Measurements from ENCODE around the gene MAST3. TPM values are rescaled to one million over a fixed set of nuclear protein-coding genes. Genes with fewer than 3 reads are reported as not detected.

Gene MAST3
- total RNA-seq, 1 experiment from 2014 or later = 14.2 TPM

DNA sequence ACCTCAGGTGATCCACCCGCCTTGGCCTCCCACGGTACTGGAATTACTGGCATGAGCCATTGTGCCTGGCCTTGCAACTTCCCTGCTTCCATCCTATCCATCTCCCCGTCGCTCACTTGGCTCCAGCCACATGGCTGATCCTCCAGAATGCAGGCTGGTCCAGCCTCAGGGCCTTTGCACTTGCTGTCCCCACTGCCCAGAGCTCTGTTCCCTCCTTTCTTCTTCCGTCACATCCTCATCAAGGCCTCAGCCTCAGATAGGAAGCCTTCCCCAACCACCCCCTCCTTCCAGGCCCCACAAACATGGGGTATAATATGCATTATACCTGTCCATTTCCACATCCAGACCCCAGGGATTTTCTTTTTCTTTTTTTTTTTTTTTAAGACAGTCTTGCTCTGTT lies 16.2 kb downstream of the MAST3 start:
- TF ChIP-seq, protein P1, sequence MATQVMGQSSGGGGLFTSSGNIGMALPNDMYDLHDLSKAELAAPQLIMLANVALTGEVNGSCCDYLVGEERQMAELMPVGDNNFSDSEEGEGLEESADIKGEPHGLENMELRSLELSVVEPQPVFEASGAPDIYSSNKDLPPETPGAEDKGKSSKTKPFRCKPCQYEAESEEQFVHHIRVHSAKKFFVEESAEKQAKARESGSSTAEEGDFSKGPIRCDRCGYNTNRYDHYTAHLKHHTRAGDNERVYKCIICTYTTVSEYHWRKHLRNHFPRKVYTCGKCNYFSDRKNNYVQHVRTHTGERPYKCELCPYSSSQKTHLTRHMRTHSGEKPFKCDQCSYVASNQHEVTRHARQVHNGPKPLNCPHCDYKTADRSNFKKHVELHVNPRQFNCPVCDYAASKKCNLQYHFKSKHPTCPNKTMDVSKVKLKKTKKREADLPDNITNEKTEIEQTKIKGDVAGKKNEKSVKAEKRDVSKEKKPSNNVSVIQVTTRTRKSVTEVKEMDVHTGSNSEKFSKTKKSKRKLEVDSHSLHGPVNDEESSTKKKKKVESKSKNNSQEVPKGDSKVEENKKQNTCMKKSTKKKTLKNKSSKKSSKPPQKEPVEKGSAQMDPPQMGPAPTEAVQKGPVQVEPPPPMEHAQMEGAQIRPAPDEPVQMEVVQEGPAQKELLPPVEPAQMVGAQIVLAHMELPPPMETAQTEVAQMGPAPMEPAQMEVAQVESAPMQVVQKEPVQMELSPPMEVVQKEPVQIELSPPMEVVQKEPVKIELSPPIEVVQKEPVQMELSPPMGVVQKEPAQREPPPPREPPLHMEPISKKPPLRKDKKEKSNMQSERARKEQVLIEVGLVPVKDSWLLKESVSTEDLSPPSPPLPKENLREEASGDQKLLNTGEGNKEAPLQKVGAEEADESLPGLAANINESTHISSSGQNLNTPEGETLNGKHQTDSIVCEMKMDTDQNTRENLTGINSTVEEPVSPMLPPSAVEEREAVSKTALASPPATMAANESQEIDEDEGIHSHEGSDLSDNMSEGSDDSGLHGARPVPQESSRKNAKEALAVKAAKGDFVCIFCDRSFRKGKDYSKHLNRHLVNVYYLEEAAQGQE (IDR thresholded peaks at IDR 0.05; ENCODE audit: low read depth) = no peak
- no peak for TF ChIP-seq POLR2AphosphoS5 (IDR thresholded peaks at IDR 0.05; ENCODE audit: low read depth, low read length)
- ChIA-PET CTCF (interaction anchor here (0.7 to 3.0 kb wide), 15 partner anchors 12 to 165 kb away, joined by 3 to 24 read pairs (median 5); partner anchors contain the start of genes MPV17L2 and PIK3R2), RAD21 (ENCODE audit: low non-redundant PET in 1 of 2, low total read pairs in 2 of 2, uncharacterized antibody in 2 of 2, unreplicated experiment in 2 of 2) (interaction anchor here in 1 of 2 experiments (0.7 to 1.2 kb wide), 2 partner anchors 90 to 138 kb away, joined by 4 to 7 read pairs; partner anchors contain the start of gene RAB3A), POLR2A (interaction anchor here (1.0 kb wide), 1 partner anchor 38 kb away, joined by 3 read pairs; the partner anchor contains the start of gene PIK3R2)
- H3K4me1 ChIP-seq (ENCODE audit: control insufficient read depth in 1 of 2, insufficient read depth in 2 of 2, low read length in 2 of 2) = peaks cover 23 to 42% of the 10 kb centered on the region in 2 experiments
- no peaks in the 10 kb centered on the region for H3K9me2 ChIP-seq (ENCODE audit: insufficient read depth)
- ATAC-seq = no peak
- H3K9ac ChIP-seq (ENCODE audit: low read length) = no peak overlapping the region
- intact Hi-C loops (cut with micrococcal nuclease) = loop anchor here (1.0 to 2.0 kb wide), 2 partner anchors 54 to 137 kb away; no protein-coding TSS in a partner anchor
- DNase-seq (ENCODE audit: low read depth, low spot score) = no peak
- H3K27me3 ChIP-seq (ENCODE audit: insufficient read depth, low read length) = no peaks in the 10 kb centered on the region
- H4K20me1 ChIP-seq (ENCODE audit: insufficient read depth) = no peaks in the 10 kb centered on the region
- H3K27ac ChIP-seq (ENCODE audit: low read depth, low read length) = no peak overlapping the region
- H2AFZ ChIP-seq (ENCODE audit: low read depth, low read length, poor library complexity, severe bottlenecking) = no peak overlapping the region
- H3K4me3 ChIP-seq (replicated peaks in 1 of 2; ENCODE audit: low read depth in 1 of 2, low read length in 2 of 2) = no peak overlapping the region
- BruUV-seq (replicated peaks) = no TSS peak
- H3K4me2 ChIP-seq (ENCODE audit: low read length) = no peak overlapping the region
- peaks cover 6% of the 10 kb centered on the region; the same call in 1 of the 2 replicates for H3K79me2 ChIP-seq (ENCODE audit: insufficient read depth, low read length)
- peaks cover 0 to 3% of the 10 kb centered on the region in 2 experiments; a peak in 1 of 4 replicates for H3K36me3 ChIP-seq (ENCODE audit: control insufficient read depth in 1 of 2, insufficient read depth in 2 of 2, low read length in 2 of 2)
- no peaks in the 10 kb centered on the region for H3K9me3 ChIP-seq (ENCODE audit: control insufficient read depth in 1 of 2, insufficient read depth in 1 of 2, low read depth in 1 of 2, low read length in 2 of 2)

GRCh38 chr19:18114483-18114882 lies 16.9 kb downstream of the MAST3 start:
- ChIA-PET CTCF (interaction anchor here (1.8 kb wide), 1 partner anchor 141 kb away, joined by 10 read pairs; a partner anchor contains a TSS), RAD21 (ENCODE audit: low non-redundant PET in 1 of 2, low total read pairs in 2 of 2, uncharacterized antibody in 2 of 2, unreplicated experiment in 2 of 2) (no interaction called here), POLR2A (no interaction called here)
- TF ChIP-seq, protein P1 (IDR thresholded peaks at IDR 0.05; ENCODE audit: low read depth) = no peak
- no peak for TF ChIP-seq ZNF274 (IDR thresholded peaks at IDR 0.05; ENCODE audit: low read depth, low read length)
- TF ChIP-seq ZBTB33 (IDR thresholded peaks at IDR 0.05; ENCODE audit: extremely low read depth, insufficient replicate concordance, low read length) = no peak
- TF ChIP-seq POLR2AphosphoS5 (IDR thresholded peaks at IDR 0.05; ENCODE audit: low read depth, low read length) = no peak
- ATAC-seq = no peak
- Histone ChIP-seq H3K9me3 (ENCODE audit: control insufficient read depth in 1 of 2, insufficient read depth in 1 of 2, low read depth in 1 of 2, low read length in 2 of 2) (no peaks in the 10 kb centered on the region), H3K36me3 (ENCODE audit: control insufficient read depth in 1 of 2, insufficient read depth in 2 of 2, low read length in 2 of 2) (peaks cover 0 to 3% of the 10 kb centered on the region in 2 experiments; a peak in 1 of 4 replicates), H3K9me2 (ENCODE audit: insufficient read depth) (no peaks in the 10 kb centered on the region), H2AFZ (ENCODE audit: low read depth, low read length, poor library complexity, severe bottlenecking) (no peak overlapping the region), H3K4me1 (ENCODE audit: control insufficient read depth in 1 of 2, insufficient read depth in 2 of 2, low read length in 2 of 2) (peaks cover 19 to 38% of the 10 kb centered on the region in 2 experiments), H3K9ac (ENCODE audit: low read length) (no peak overlapping the region), H3K4me2 (ENCODE audit: low read length) (no peak overlapping the region), H3K27me3 (ENCODE audit: insufficient read depth, low read length) (no peaks in the 10 kb centered on the region), H3K79me2 (ENCODE audit: insufficient read depth, low read length) (peaks cover 11% of the 10 kb centered on the region; the same call in 1 of the 2 replicates), H3K27ac (ENCODE audit: low read depth, low read length) (no peak overlapping the region), H4K20me1 (ENCODE audit: insufficient read depth) (no peaks in the 10 kb centered on the region), H3K4me3 (replicated peaks in 1 of 2; ENCODE audit: low read depth in 1 of 2, low read length in 2 of 2) (no peak overlapping the region)
- no TSS peak for BruUV-seq (replicated peaks)
- DNase-seq (ENCODE audit: low read depth, low spot score) = no peak
- intact Hi-C loops (cut with micrococcal nuclease) = no loop called here

Measured in HCT116 (cell line).